ACC112 (cell line): ENCODE data around the gene PWWP2A.
A peak's percentile ranks its signal among the peaks of the same experiment; 100 is the strongest.

Experiments used
- H2AFZ ChIP-seq: fragments of 200-600 bp; sonication (generic); one replicate; pipeline ENCODE4 v1.6.0; 2017; ENCODE audit warnings: antibody characterized with exemption, low read length; ENCODE audit not compliant: unreplicated experiment
- H3K27ac ChIP-seq: fragments of 200-600 bp; sonication (generic); 2 replicates; pipeline ENCODE4 v1.5.1; 2014; ENCODE audit warnings: low read depth, mild to moderate bottlenecking, antibody characterized with exemption, low read length, moderate library complexity
- H3K27me3 ChIP-seq: fragments of 200-600 bp; sonication (generic); 2 replicates; pipeline ENCODE4 v1.6.1; 2014; ENCODE audit warnings: mild to moderate bottlenecking, antibody characterized with exemption, low read length, moderate library complexity, mixed read lengths; ENCODE audit not compliant: insufficient read depth
- H3K36me3 ChIP-seq: fragments of 200-600 bp; sonication (generic); 2 replicates; pipeline ENCODE4 v1.6.1; 2016; ENCODE audit warnings: mild to moderate bottlenecking, antibody characterized with exemption, low read length, moderate library complexity, mixed read lengths; ENCODE audit not compliant: insufficient read depth
- H3K4me1 ChIP-seq: fragments of 200-600 bp; sonication (generic); one replicate; pipeline ENCODE4 v1.6.1; 2016; ENCODE audit warnings: low read length, mixed read lengths; ENCODE audit not compliant: insufficient read depth, unreplicated experiment, control insufficient read depth
- H3K4me3 ChIP-seq: fragments of 200-600 bp; sonication (generic); 2 replicates; pipeline ENCODE4 v1.5.1; 2014; ENCODE audit warnings: mild to moderate bottlenecking, low read depth, low read length
- H3K79me2 ChIP-seq: fragments of 200-600 bp; sonication (generic); one replicate; pipeline ENCODE4 v1.6.0; 2016; ENCODE audit warnings: low read length; ENCODE audit not compliant: control insufficient read depth, unreplicated experiment, insufficient read depth

The PWWP2A gene

DNA sequence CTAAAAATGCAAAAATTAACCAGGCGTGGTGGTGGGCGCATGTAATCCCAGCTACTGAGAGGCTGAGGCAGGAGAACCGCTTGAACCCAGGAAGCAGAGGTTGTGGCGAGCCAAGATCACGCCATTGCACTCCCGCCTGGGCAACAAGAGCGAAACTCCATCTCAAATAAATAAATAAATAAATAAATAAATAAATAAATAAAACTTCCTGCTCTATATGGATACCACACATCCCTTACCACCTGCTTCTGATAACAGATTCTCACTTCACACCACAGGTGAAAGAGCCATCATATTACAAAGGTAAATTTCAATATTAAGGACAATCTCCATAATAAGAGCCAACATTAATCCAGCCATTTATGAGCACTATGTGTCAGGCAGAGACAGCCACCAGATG lies 9.4 kb upstream of the PWWP2A start:
- Histone ChIP-seq H3K4me3 (no peak overlapping the region), H3K79me2 (no peaks in the 10 kb centered on the region), H3K36me3 (no peaks in the 10 kb centered on the region), H3K27ac (no peak overlapping the region), H3K27me3 (no peaks in the 10 kb centered on the region), H2AFZ (no peak overlapping the region), H3K4me1 (peaks cover 20% of the 10 kb centered on the region)

DNA sequence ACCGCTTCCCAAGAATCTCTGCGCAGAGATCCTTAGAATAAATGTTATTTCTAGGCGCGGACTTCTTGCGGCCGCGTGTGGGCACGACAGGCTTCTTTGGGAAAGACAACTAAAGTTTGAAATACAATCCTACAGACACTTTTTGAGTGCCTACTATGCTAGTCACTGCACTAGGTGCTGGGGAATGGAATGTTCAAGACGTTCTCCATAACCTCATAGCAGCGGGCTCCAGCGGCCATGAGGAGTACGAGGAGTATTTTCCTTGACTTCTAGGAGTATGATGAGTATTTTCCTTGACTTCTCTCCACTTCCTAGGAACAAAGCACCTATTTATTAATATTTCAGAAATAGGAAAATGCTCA lies 636 bp upstream of the PWWP2A start:
- Histone ChIP-seq H3K4me1 (peaks cover 4% of the 10 kb centered on the region), H3K27ac (no peak overlapping the region), H3K4me3 (no peak overlapping the region), H3K27me3 (no peaks in the 10 kb centered on the region), H2AFZ (no peak overlapping the region), H3K36me3 (no peaks in the 10 kb centered on the region), H3K79me2 (peaks cover 23% of the 10 kb centered on the region)

- Histone ChIP-seq H3K4me1 (peaks cover 4% of the 10 kb centered on the region), H2AFZ (peak overlapping the region; percentile 73), H3K79me2 (peaks cover 30% of the 10 kb centered on the region), H3K27me3 (no peaks in the 10 kb centered on the region), H3K4me3 (peak overlapping the region; percentile 94), H3K27ac (peak overlapping the region; percentile 58), H3K36me3 (peaks cover 6% of the 10 kb centered on the region)
Measured at GRCh38 chr5:160118349-160119141, 705 bp downstream of the PWWP2A start.

- Histone ChIP-seq H3K4me1 (peaks cover 4% of the 10 kb centered on the region), H2AFZ (no peak overlapping the region), H3K4me3 (no peak overlapping the region), H3K27me3 (no peaks in the 10 kb centered on the region), H3K79me2 (peaks cover 31% of the 10 kb centered on the region), H3K36me3 (peaks cover 7% of the 10 kb centered on the region), H3K27ac (no peak overlapping the region)
Measured at GRCh38 chr5:160116991-160117390, 2.3 kb downstream of the PWWP2A start.

DNA sequence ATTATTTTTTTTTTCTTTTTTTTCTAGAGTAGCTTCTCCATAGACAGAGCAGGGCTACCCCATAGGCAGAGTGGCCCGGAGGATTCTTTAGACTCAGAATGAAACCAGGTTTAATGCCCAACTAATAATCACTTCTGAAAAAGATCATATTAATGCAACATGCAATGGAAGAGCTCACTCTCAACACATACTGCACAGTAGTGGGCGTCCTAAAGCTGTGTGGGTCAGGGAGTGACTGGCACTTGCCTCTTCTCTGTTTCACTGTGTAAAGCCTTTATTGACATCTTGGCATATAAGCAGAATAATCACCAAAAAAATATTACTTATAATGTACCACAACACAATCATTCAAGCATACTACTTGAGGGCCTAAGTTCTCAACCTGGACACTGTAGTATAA lies 11.1 kb downstream of the PWWP2A start:
- Histone ChIP-seq H3K27ac (no peak overlapping the region), H3K4me1 (peaks cover 9% of the 10 kb centered on the region), H3K36me3 (peaks cover 7% of the 10 kb centered on the region; the same call in 1 of the 2 replicates), H3K27me3 (no peaks in the 10 kb centered on the region), H2AFZ (no peak overlapping the region), H3K79me2 (peaks cover 52% of the 10 kb centered on the region), H3K4me3 (no peak overlapping the region)

GRCh38 chr5:160105686-160106360 lies 13.4 kb downstream of the PWWP2A start:
- Histone ChIP-seq H2AFZ (no peak overlapping the region), H3K27me3 (no peaks in the 10 kb centered on the region), H3K4me1 (peaks cover 9% of the 10 kb centered on the region), H3K4me3 (no peak overlapping the region), H3K27ac (no peak overlapping the region), H3K36me3 (peaks cover 7% of the 10 kb centered on the region), H3K79me2 (peaks cover 50% of the 10 kb centered on the region)

- peaks cover 25% of the 10 kb centered on the region for H3K79me2 ChIP-seq
- H3K27ac ChIP-seq: no peak overlapping the region
- H3K4me3 ChIP-seq: no peak overlapping the region
- peaks cover 6% of the 10 kb centered on the region for H3K4me1 ChIP-seq
- H3K36me3 ChIP-seq: peaks cover 12% of the 10 kb centered on the region
- no peaks in the 10 kb centered on the region for H3K27me3 ChIP-seq
- no peak overlapping the region for H2AFZ ChIP-seq
Measured at GRCh38 chr5:160097991-160098390, 21.3 kb downstream of the PWWP2A start.

GRCh38 chr5:160096178-160096577 lies 23.1 kb downstream of the PWWP2A start:
- Histone ChIP-seq H2AFZ (no peak overlapping the region), H3K4me3 (no peak overlapping the region), H3K4me1 (peaks cover 6% of the 10 kb centered on the region), H3K27me3 (no peaks in the 10 kb centered on the region), H3K79me2 (peaks cover 23% of the 10 kb centered on the region), H3K36me3 (peaks cover 22% of the 10 kb centered on the region; the same call in 1 of the 2 replicates), H3K27ac (no peak overlapping the region)

GRCh38 chr5:160092960-160093707 lies 26.1 kb downstream of the PWWP2A start:
- Histone ChIP-seq H3K36me3 (peaks cover 19% of the 10 kb centered on the region; the same call in 1 of the 2 replicates), H3K27me3 (no peaks in the 10 kb centered on the region), H3K4me1 (peaks cover 15% of the 10 kb centered on the region), H3K79me2 (peaks cover 10% of the 10 kb centered on the region), H3K4me3 (no peak overlapping the region), H2AFZ (no peak overlapping the region), H3K27ac (no peak overlapping the region)

- Histone ChIP-seq H2AFZ (no peak overlapping the region), H3K4me1 (peaks cover 13% of the 10 kb centered on the region), H3K79me2 (peaks cover 6% of the 10 kb centered on the region), H3K36me3 (peaks cover 19% of the 10 kb centered on the region; the same call in 1 of the 2 replicates), H3K4me3 (no peak overlapping the region), H3K27me3 (no peaks in the 10 kb centered on the region), H3K27ac (no peak overlapping the region)
Measured at GRCh38 chr5:160092514-160092913, 26.7 kb downstream of the PWWP2A start.
